Stimulated activated CD4-positive, alpha-beta T cell treated with anti-CD3 and anti-CD28 coated beads, TNF-alpha, amount 100 ng/mL, for 4 hours (primary cell): ENCODE data around the gene SLC1A3.

Experiments
- DNase-seq, 3 experiments: peaks; one replicate each; pipeline ENCODE4 v3.0.0-alpha.2; 2020; ENCODE audit warnings: low read depth in 3 of 3

The SLC1A3 gene

GRCh38 chr5:36655161-36655560, 48.8 kb downstream of the SLC1A3 start:
- no peak for DNase-seq

DNA sequence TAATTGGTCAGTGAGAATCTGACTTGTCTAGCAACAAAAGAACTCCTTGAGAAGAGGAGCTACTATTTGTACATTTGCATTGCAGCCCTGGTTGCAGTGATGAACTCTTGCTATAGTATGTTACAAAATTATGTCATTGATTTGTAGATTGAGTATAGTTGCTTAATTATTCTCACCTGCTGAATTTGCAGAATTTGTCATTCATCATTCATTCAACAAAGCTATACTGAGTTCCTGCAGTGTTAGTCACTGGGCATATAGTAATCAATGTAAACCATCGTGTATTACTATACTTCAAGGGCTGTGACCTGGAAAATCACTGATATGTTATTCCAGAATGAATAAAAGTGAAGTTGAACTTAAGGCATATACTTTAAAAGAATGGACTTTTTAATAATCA, 50.1 kb downstream of the SLC1A3 start:
- no peak for DNase-seq

DNA sequence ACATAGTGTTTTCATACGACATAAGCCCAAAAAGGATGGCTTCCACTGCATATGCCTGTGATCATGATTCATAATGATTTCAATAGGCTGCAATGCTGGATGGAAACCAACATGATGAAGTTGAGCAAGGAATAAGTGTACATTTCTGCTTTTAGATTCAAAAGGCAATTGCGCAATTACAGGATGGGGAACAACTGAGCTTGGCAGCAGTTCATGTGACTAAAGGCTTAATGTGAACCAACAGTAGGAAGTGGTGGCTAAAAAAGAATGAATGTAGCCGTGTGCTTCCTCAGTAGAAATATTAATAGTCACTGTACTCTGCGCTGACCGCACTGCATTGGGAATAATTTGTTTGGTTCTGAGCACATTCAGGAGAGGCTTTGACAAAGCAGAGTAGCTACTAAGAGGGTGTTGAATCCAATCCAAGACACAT, 51.2 kb downstream of the SLC1A3 start:
- no peak for DNase-seq

- DNase-seq: no peak
Observed at GRCh38 chr5:36658038-36658756, 51.8 kb downstream of the SLC1A3 start.

- no peak for DNase-seq
Observed at GRCh38 chr5:36659411-36659810, 53.0 kb downstream of the SLC1A3 start.

DNA sequence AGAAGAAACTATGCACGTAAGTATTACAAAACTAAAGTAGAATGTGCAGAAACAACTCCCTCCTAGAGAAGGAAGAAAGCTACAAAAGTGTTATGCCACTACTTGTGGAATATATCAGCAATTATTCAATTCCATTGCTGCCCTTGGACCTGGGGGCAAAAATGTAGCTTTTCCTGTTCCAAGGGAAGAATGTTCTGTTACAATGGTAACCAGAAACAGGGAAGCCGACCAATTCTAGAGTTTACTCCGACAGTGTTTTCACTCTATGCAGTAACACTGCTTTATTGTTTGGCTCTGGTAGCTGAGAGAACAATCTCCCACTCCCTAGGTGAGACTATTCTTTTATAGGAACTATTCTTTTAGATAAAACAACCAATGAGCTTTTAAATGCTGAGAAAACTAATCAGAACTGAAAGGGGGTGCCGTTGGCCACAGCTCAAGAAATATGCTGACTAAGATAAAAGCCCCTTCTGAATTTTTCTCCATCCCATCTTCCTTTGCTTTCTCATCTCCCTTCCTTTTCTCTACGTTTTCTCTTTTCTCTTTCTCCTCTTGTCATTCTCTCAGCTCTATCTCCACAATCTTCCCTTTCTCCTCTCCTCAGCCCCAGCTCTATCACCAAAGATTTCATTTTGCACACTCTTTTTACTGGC, 54.1 kb downstream of the SLC1A3 start:
- DNase-seq: no peak

GRCh38 chr5:36661456-36662220, 55.2 kb downstream of the SLC1A3 start:
- DNase-seq: no peak

DNA sequence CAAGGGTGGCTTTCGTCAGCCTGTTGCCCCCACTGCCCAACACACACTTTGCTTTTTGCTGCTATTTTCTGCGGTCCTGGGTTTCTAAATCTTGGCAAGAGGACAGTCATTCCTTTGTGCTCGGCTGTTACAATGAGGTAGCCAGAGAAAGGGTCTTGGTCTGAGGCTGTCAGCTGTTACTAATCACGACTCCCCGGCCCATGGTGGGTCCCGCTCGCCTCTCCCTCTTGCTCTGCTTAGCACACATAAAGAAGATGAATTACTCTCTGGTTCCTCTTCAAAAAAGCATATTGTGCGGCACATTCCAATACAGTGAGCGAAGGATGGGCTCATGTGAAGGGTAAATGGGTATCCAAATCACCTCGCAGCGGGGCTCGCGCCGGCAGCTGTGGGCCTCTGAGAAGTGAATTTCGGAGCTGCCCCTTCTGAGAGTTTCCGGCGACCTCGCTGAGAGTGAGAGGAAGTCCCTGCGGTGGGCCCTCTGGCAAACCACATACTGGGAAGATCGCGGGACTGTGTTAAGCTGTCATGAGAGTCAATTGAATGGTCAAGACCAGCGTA, 56.0 kb downstream of the SLC1A3 start:
- no peak for DNase-seq

- DNase-seq: no peak
Observed at GRCh38 chr5:36664766-36665165, 58.4 kb downstream of the SLC1A3 start.

DNA sequence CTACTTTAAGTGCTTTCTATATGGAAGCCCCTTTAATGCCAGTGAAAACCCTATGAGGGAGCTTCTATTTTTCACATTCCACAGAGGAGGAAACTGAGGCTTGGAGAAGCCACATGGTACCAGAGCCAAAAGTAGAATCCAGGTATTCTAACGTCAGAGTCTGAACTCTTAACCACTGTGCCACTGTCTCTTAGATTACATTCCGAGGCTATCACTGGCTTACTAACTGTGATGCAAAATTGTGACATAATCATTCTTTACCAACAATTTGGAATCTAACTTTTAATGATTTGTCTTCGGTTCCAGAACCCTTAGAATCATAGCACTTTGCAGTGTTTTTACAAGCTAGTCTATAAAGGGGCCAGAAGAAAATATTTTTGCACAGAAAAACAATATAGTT, 59.2 kb downstream of the SLC1A3 start:
- no peak for DNase-seq

GRCh38 chr5:36666274-36666673, 59.9 kb downstream of the SLC1A3 start:
- DNase-seq: no peak

DNA sequence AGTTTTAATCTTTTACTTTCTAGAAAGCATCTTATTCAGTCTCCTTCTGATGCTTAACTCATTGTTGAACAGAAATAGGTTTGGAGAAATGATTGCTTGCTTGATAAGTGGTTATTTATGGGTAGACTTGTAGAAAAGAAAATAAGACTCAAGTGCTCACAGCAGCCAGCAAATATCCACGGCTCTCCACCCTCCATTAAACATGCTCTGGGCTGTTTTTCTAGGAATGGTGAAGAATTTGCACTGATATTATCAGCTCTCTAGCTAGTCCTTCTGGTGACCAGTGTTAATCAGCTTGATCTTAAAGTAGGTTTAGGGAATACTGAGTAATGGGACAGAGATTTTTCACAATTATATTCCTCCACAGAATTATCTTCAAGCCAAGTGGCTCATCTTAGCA, 60.6 kb downstream of the SLC1A3 start:
- no peak for DNase-seq

- no peak for DNase-seq
Observed at GRCh38 chr5:36667824-36668223, 61.4 kb downstream of the SLC1A3 start.

- no peak for DNase-seq
Observed at GRCh38 chr5:36669015-36669651, 62.7 kb downstream of the SLC1A3 start.

GRCh38 chr5:36670548-36670947, 64.1 kb downstream of the SLC1A3 start:
- no peak for DNase-seq

DNA sequence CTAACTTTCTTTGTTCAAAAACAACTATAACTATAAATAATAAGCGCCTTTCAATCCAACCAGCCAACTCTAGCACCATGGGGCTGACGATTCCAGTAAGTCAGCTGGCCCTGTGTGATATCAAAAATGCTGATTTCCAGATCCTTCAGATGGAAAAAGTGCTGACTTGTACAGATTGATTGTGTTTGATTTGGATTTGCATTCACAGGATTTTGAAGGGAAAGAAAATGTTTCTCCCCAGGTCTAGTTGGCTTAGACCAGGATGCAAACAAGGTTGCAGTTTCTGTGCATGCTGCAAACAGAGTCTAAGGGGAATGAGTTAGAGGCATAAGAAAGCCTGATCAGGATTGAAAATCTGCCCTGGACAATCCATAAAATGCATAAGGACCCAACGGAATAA, 68.9 kb downstream of the SLC1A3 start:
- DNase-seq: no peak

DNA sequence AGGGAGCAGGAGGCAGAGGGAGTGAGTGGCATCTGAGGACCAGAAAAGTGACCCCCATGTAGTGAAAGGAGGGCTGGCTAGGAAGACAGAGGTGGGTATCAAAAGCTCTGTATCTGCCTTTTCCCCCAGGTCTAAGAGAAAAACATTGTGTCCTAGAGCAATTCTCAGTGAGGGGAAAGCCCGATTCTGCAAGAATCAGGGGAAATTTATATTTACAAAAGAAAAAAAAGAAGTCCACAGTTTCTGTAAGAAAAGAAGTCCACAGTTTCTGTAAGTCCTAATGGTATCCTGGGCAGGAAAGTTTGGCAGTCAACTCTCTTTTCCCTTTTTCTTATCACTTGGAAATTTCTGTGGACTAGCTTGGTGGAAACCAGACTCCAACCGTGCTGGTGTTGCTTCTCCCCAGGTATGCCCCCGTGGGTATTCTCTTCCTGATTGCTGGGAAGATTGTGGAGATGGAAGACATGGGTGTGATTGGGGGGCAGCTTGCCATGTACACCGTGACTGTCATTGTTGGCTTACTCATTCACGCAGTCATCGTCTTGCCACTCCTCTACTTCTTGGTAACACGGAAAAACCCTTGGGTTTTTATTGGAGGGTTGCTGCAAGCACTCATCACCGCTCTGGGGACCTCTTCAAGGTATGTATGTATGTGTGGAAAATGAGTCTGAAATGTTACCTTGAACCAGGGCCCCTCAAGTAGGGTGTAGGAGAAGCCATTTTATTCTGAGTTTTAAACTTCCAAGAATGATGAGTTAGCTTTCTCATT, 73.0 kb downstream of the SLC1A3 start:
- no peak for DNase-seq

DNA sequence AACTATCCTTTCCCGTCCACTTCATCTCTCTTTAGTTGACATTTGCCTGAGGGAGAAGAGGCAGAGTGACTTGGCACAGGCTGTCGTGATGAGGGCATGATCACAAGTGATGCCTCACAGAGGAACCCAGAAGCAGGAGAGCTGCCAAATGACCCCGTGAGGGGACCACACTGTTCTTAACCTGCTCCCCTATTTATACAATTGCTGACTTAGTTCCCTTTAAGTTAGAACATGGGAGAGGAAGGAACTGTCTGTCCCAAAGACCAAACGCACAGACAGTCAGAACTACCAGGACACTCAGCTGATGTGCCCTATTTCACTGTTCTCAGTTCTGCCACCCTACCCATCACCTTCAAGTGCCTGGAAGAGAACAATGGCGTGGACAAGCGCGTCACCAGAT, 73.7 kb downstream of the SLC1A3 start:
- no peak for DNase-seq

DNA sequence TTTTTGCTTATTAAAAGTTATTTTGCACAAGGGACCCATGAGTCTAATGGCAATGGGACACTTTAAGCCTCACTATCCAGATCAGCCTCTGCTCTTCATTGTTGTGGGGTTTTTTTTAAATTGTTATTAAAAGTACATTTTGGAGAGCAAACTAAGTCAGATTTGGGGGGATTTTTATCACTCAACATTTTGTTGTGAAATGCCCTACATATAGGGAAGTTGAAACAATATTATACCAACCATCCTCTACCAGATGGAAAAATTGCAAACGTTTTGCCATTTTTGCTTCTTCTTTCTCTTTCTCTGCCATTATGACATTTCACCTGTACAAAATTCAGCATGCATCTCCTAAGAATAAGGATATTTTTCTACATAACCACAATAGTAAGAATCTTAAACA, 75.3 kb downstream of the SLC1A3 start:
- no peak for DNase-seq

DNA sequence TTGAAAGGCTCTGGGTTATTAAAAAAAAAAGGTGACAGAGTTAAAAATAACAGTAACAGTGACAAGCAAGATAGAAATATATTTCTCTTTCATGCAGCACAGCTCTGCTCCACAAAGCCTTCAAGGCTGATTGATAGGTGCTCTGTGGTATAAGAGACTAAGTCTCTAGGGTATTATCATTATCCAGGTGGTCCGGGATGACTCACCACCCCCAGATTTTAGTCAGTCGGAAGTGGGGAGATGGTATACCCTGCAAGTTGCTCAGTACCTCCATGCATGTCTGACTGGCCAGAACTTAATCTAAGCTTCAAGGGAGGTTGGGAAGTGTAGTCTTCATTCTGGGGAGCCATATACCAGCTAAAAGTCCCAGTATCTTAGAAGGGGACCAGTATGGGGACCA, 76.1 kb downstream of the SLC1A3 start:
- no peak for DNase-seq

DNA sequence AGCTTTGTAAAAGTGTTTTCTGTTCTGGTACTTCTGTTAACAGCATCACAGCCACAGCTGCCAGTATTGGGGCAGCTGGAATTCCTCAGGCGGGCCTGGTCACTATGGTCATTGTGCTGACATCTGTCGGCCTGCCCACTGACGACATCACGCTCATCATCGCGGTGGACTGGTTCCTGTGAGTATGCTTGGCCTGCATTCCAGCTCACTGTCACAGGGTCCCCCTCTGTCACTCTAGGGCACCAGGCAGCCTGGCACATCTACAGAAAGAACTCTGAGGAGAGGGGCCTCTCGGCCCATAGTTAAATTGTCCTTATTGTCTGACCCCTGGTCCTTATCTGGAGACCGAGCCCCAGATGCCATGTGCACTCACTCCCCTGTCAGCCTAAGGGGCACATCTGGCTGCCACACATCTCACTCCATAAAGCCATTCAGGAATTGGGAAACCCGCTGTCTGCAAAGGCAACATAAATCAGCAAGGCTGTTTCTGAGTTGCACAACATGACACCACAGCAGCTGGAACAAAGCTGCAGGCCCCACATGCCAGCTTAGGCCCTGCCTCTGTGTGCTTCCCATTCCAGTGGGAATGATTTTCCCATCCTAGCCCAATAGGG, 77.5 kb downstream of the SLC1A3 start:
- no peak for DNase-seq
